H9 (cell line): ENCODE data around the gene LPP. TPM values are rescaled to one million over a fixed set of nuclear protein-coding genes. Genes with fewer than 3 reads are reported as not detected.

Experiments
- DNase-seq: peaks from one replicate; pipeline ENCODE4 v3.0.0-alpha.2; 2017
- H2AFZ ChIP-seq: one replicate; pipeline ENCODE4 v1.6.1; 2013; ENCODE audit warnings: mild to moderate bottlenecking, low read length, control low read depth, moderate library complexity
- H2AK5ac ChIP-seq: 2 replicates; pipeline ENCODE4 v1.6.1; 2013; ENCODE audit warnings: low read length, control low read depth, mixed read lengths; ENCODE audit not compliant: insufficient read length
- H2BK120ac ChIP-seq: one replicate; pipeline ENCODE4 v1.6.1; 2013; ENCODE audit warnings: low read depth, mild to moderate bottlenecking, low read length, control low read depth, inconsistent platforms; ENCODE audit not compliant: poor library complexity, severe bottlenecking
- H2BK12ac ChIP-seq: 2 replicates; pipeline ENCODE4 v1.6.1; 2013; ENCODE audit warnings: low read length, control low read depth, mixed read lengths, low read depth; ENCODE audit not compliant: insufficient read length
- H2BK15ac ChIP-seq: 2 replicates; pipeline ENCODE4 v1.6.1; 2013; ENCODE audit warnings: low read depth, low read length, control low read depth
- H2BK20ac ChIP-seq: one replicate; pipeline ENCODE4 v1.6.1; 2013; ENCODE audit warnings: low read depth, mild to moderate bottlenecking, low read length, control low read depth, inconsistent platforms; ENCODE audit not compliant: poor library complexity, severe bottlenecking
- H2BK5ac ChIP-seq: 2 replicates; pipeline ENCODE4 v1.6.1; 2013; ENCODE audit warnings: low read length, control low read depth, mixed read lengths; ENCODE audit not compliant: insufficient read length
- H3K14ac ChIP-seq: 2 replicates; pipeline ENCODE4 v1.6.1; 2013; ENCODE audit warnings: low read length, control low read depth; ENCODE audit not compliant: insufficient read depth
- H3K18ac ChIP-seq: 2 replicates; pipeline ENCODE4 v1.6.1; 2013; ENCODE audit warnings: low read depth, mild to moderate bottlenecking, mixed read lengths, low read length, control low read depth; ENCODE audit not compliant: insufficient read length
- H3K23ac ChIP-seq: 2 replicates; pipeline ENCODE4 v1.6.1; 2013; ENCODE audit warnings: low read length, control low read depth, mixed read lengths, low read depth; ENCODE audit not compliant: insufficient read length
- H3K23me2 ChIP-seq: 2 replicates; pipeline ENCODE4 v1.6.1; 2013; ENCODE audit warnings: low read depth, mild to moderate bottlenecking, mixed read lengths, low read length, control low read depth; ENCODE audit not compliant: insufficient read length, poor library complexity, severe bottlenecking
- H3K27ac ChIP-seq: 2 replicates; pipeline ENCODE4 v1.5.1; 2013; ENCODE audit warnings: low read length, control low read depth, mixed read lengths, low read depth; ENCODE audit not compliant: insufficient read length
- H3K27me3 ChIP-seq: 2 replicates; pipeline ENCODE4 v1.6.1; 2013; ENCODE audit warnings: low read length, control low read depth, inconsistent platforms; ENCODE audit not compliant: insufficient read depth
- H3K4ac ChIP-seq: 2 replicates; pipeline ENCODE4 v1.6.1; 2013; ENCODE audit warnings: low read depth, mild to moderate bottlenecking, control low read depth, inconsistent platforms, low read length, moderate library complexity
- H3K4me1 ChIP-seq: 2 replicates; pipeline ENCODE4 v1.6.1; 2013; ENCODE audit warnings: low read length, control low read depth, inconsistent platforms; ENCODE audit not compliant: insufficient read depth
- H3K4me2 ChIP-seq: 2 replicates; pipeline ENCODE4 v1.6.1; 2013; ENCODE audit warnings: low read length, control low read depth, mixed read lengths; ENCODE audit not compliant: insufficient read length, insufficient read depth
- H3K56ac ChIP-seq: 2 replicates; pipeline ENCODE4 v1.6.1; 2013; ENCODE audit warnings: low read depth, mild to moderate bottlenecking, mixed read lengths, low read length, control low read depth; ENCODE audit not compliant: insufficient read length
- H3K79me1 ChIP-seq: 2 replicates; pipeline ENCODE4 v1.6.1; 2013; ENCODE audit warnings: low read depth, mild to moderate bottlenecking, moderate library complexity, low read length, control low read depth, inconsistent platforms; ENCODE audit not compliant: insufficient read depth, poor library complexity, severe bottlenecking
- H3K79me2 ChIP-seq: 2 replicates; pipeline ENCODE4 v1.6.1; 2013; ENCODE audit warnings: low read length, control low read depth, inconsistent platforms; ENCODE audit not compliant: insufficient read depth
- H3K9ac ChIP-seq: 2 replicates; pipeline ENCODE4 v1.6.1; 2013; ENCODE audit warnings: low read length, control low read depth, mixed read lengths; ENCODE audit not compliant: insufficient read length; ENCODE audit errors: extremely low read depth
- H3K9me3 ChIP-seq: one replicate; pipeline ENCODE4 v1.6.1; 2013; ENCODE audit warnings: low read depth, low read length, inconsistent platforms; ENCODE audit not compliant: control insufficient read depth
- H3T11ph ChIP-seq: one replicate; pipeline ENCODE4 v1.6.1; 2013; ENCODE audit warnings: mild to moderate bottlenecking, low read length, control low read depth, inconsistent platforms
- H4K20me1 ChIP-seq: one replicate; pipeline ENCODE4 v1.6.1; 2013; ENCODE audit not compliant: control insufficient read depth, insufficient read length, insufficient read depth
- H4K5ac ChIP-seq: 2 replicates; pipeline ENCODE4 v1.6.1; 2013; ENCODE audit warnings: low read depth, mild to moderate bottlenecking, mixed read lengths, low read length, control low read depth; ENCODE audit not compliant: insufficient read length
- H4K8ac ChIP-seq: replicated peaks from 2 replicates; pipeline ENCODE4 v1.6.1; 2013; ENCODE audit warnings: low read length, control low read depth, mixed read lengths, low read depth; ENCODE audit not compliant: insufficient read length
- H4K91ac ChIP-seq: 2 replicates; pipeline ENCODE4 v1.6.1; 2013; ENCODE audit warnings: low read depth, mild to moderate bottlenecking, moderate library complexity, mixed read lengths, low read length, control low read depth; ENCODE audit not compliant: insufficient read length
- H3K27ac Mint-ChIP-seq, 3 experiments: 2 replicates in 2 of 3; 3 replicates in 1 of 3; pipeline ENCODE4 v1.8.0; 2020 to 2021; ENCODE audit warnings: mixed read lengths in 3 of 3, mild to moderate bottlenecking in 1 of 3, moderate library complexity in 1 of 3
- H3K27me3 Mint-ChIP-seq: 2 replicates; pipeline ENCODE4 v1.8.0; 2021; ENCODE audit warnings: low read depth, mild to moderate bottlenecking, moderate library complexity, mixed read lengths
- H3K36me3 Mint-ChIP-seq, 3 experiments: 2 replicates in 2 of 3; 3 replicates in 1 of 3; pipeline ENCODE4 v1.8.0; 2020 to 2021; ENCODE audit warnings: low read depth in 3 of 3, mixed read lengths in 3 of 3; ENCODE audit not compliant: insufficient read depth in 1 of 3
- H3K4me1 Mint-ChIP-seq, 2 experiments: 2 replicates each; pipeline ENCODE4 v1.8.0; 2020; ENCODE audit warnings: mixed read lengths in 2 of 2
- H3K4me3 Mint-ChIP-seq, 2 experiments: 2 replicates in 1 of 2; 3 replicates in 1 of 2; pipeline ENCODE4 v1.8.0; 2020 to 2021; ENCODE audit warnings: mild to moderate bottlenecking in 2 of 2, mixed read lengths in 2 of 2, moderate library complexity in 1 of 2
- H3K9me3 Mint-ChIP-seq, 2 experiments: 2 replicates in 1 of 2; 3 replicates in 1 of 2; pipeline ENCODE4 v1.8.0; 2020; ENCODE audit warnings: mild to moderate bottlenecking in 2 of 2, mixed read lengths in 2 of 2, moderate library complexity in 1 of 2
- CTCF ChIP-seq: fragments of 200-600 bp; sonication (generic); conservative IDR thresholded peaks from 3 replicates; pipeline ENCODE4 v1.8.0; 2021; ENCODE audit warnings: antibody characterized with exemption, mild to moderate bottlenecking
- WGBS: extraction: QIAGEN DNeasy Blood & Tissue Kit; methylation state at CpG from one replicate; pipeline ENCODE4 v1.1.7; 2013; ENCODE audit warnings: missing lambda C conversion rate, low lambda C conversion rate, mixed read lengths; ENCODE audit not compliant: insufficient read length; ENCODE audit errors: extremely low coverage; 5-methylcytosine and 5-hydroxymethylcytosine counted together
- total RNA-seq: library from RNA; stranded (reverse); gene quantifications from 2 replicates; pipeline ENCODE4 v1.2.1, GENCODE V29; 2021

The LPP gene
- total RNA-seq, 1 experiment from 2014 or later = 64.6 TPM

GRCh38 chr3:188146219-188146618 is 7.7 kb upstream of the LPP start:
- no peak overlapping the region for H2AFZ ChIP-seq
- Mint-ChIP-seq H3K27me3 (peaks cover 2% of the 10 kb centered on the region; the same call in 1 of the 2 replicates), H3K4me3 (no peak overlapping the region), H3K4me1 (peaks cover 7% of the 10 kb centered on the region in 2 experiments; a peak in 3 of 4 replicates), H3K36me3 (no peaks in the 10 kb centered on the region), H3K9me3 (no peaks in the 10 kb centered on the region; a peak in 1 of 5 replicates), H3K27ac (no peak overlapping the region)
- no peak overlapping the region for H2AK5ac ChIP-seq
- H2BK5ac ChIP-seq = no peak overlapping the region
- WGBS = no CpG with 5 or more reads among the region's 2 CpGs
- H4K8ac ChIP-seq = no peak overlapping the region
- H2BK120ac ChIP-seq = no peak overlapping the region
- no peak overlapping the region for H3K4ac ChIP-seq
- no peak overlapping the region for H2BK20ac ChIP-seq
- H3K9me3 ChIP-seq = no peaks in the 10 kb centered on the region
- no peak overlapping the region for H3K56ac ChIP-seq
- H3K27ac ChIP-seq = no peak overlapping the region
- TF ChIP-seq CTCF = no peak
- no peak overlapping the region for H3K23ac ChIP-seq
- no peak overlapping the region for H3K18ac ChIP-seq
- DNase-seq = no peak
- no peak overlapping the region for H4K5ac ChIP-seq
- H3K79me2 ChIP-seq = no peaks in the 10 kb centered on the region
- H3K23me2 ChIP-seq = no peaks in the 10 kb centered on the region
- H3K9ac ChIP-seq = no peak overlapping the region
- H3K4me1 ChIP-seq = no peaks in the 10 kb centered on the region; the same call in 1 of the 2 replicates
- H3K27me3 ChIP-seq = no peaks in the 10 kb centered on the region; the same call in 1 of the 2 replicates
- H3K14ac ChIP-seq = no peak overlapping the region
- no peak overlapping the region for H3K4me2 ChIP-seq
- H3K79me1 ChIP-seq = no peaks in the 10 kb centered on the region
- no peak overlapping the region for H2BK15ac ChIP-seq
- no peak overlapping the region for H4K91ac ChIP-seq
- no peaks in the 10 kb centered on the region for H4K20me1 ChIP-seq
- H2BK12ac ChIP-seq = no peak overlapping the region
- H3T11ph ChIP-seq = no peak overlapping the region
